Tibial nerve (tissue), 4 donors: Measurements from ENCODE around the gene LMX1A.

Experiments used
- EP300 ChIP-seq, 2 donors: sonication (generic); formaldehyde crosslinking; IDR thresholded peaks; one replicate each; pipeline ENCODE4 v1.6.1; 2017; ENCODE audit warnings: antibody characterized with exemption in 2 of 2, mild to moderate bottlenecking in 1 of 2
- POLR2A ChIP-seq, 2 donors: fragments of 450-650 bp; IDR thresholded peaks; one replicate each; pipeline ENCODE4 v1.6.1; 2017; ENCODE audit warnings: antibody characterized with exemption in 2 of 2, mild to moderate bottlenecking in 2 of 2, moderate library complexity in 2 of 2
- TF ChIP-seq, protein P1 (sequence below), 5 experiments: fragments of 200-600 bp in 3 of 5; fragments of 450-650 bp in 2 of 5; sonication (generic) in 3 of 5; IDR thresholded peaks; one replicate each; pipeline ENCODE4 v1.5.1; 2016 to 2019; ENCODE audit warnings: antibody characterized with exemption in 5 of 5, mild to moderate bottlenecking in 3 of 5, moderate library complexity in 2 of 5

GRCh38 chr1:165356876-165357275 is 361 bp upstream of the LMX1A start:
- TF ChIP-seq, protein P1, sequence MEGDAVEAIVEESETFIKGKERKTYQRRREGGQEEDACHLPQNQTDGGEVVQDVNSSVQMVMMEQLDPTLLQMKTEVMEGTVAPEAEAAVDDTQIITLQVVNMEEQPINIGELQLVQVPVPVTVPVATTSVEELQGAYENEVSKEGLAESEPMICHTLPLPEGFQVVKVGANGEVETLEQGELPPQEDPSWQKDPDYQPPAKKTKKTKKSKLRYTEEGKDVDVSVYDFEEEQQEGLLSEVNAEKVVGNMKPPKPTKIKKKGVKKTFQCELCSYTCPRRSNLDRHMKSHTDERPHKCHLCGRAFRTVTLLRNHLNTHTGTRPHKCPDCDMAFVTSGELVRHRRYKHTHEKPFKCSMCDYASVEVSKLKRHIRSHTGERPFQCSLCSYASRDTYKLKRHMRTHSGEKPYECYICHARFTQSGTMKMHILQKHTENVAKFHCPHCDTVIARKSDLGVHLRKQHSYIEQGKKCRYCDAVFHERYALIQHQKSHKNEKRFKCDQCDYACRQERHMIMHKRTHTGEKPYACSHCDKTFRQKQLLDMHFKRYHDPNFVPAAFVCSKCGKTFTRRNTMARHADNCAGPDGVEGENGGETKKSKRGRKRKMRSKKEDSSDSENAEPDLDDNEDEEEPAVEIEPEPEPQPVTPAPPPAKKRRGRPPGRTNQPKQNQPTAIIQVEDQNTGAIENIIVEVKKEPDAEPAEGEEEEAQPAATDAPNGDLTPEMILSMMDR (IDR thresholded peaks at IDR 0.05): no peak
- TF ChIP-seq EP300 (IDR thresholded peaks at IDR 0.05) (no peak), POLR2A (IDR thresholded peaks at IDR 0.05) (no peak)
